HG02973 (cell line): ENCODE results near the gene EIF4E1B.
A peak's percentile ranks its signal among the peaks of the same experiment; 100 is the strongest.

Source experiments
- ATAC-seq: cut with Tn5 transposase; IDR thresholded peaks from one replicate; pipeline ENCODE4 v1.9.1; 2021; ENCODE audit warnings: moderate library complexity; ENCODE audit not compliant: unreplicated experiment

EIF4E1B gene

GRCh38 chr5:176662371-176663333 is 32.2 kb downstream of the EIF4E1B start:
- no peak for ATAC-seq

GRCh38 chr5:176663566-176663965 is 33.1 kb downstream of the EIF4E1B start:
- ATAC-seq = no peak

GRCh38 chr5:176664479-176664878 is 34.0 kb downstream of the EIF4E1B start:
- no peak for ATAC-seq

- ATAC-seq = no peak
Measured at GRCh38 chr5:176664886-176665285, 34.4 kb downstream of the EIF4E1B start.

GRCh38 chr5:176665517-176665916 is 35.0 kb downstream of the EIF4E1B start:
- no peak for ATAC-seq

- ATAC-seq = no peak
Measured at GRCh38 chr5:176667637-176668036, 37.2 kb downstream of the EIF4E1B start.

GRCh38 chr5:176670449-176670848 is 40.0 kb downstream of the EIF4E1B start:
- ATAC-seq = no peak

- no peak for ATAC-seq
Measured at GRCh38 chr5:176671399-176671798, 40.9 kb downstream of the EIF4E1B start.

GRCh38 chr5:176671890-176672747 is 41.6 kb downstream of the EIF4E1B start:
- ATAC-seq = no peak

GRCh38 chr5:176673651-176674583 is 43.4 kb downstream of the EIF4E1B start:
- ATAC-seq = no peak

GRCh38 chr5:176674799-176675198 is 44.3 kb downstream of the EIF4E1B start:
- ATAC-seq = no peak

- ATAC-seq = no peak
Measured at GRCh38 chr5:176675676-176676360, 45.3 kb downstream of the EIF4E1B start.

- ATAC-seq = peak; percentile 57
Measured at GRCh38 chr5:176676361-176676824, 45.9 kb downstream of the EIF4E1B start.

GRCh38 chr5:176677209-176677939 is 46.9 kb downstream of the EIF4E1B start:
- no peak for ATAC-seq

GRCh38 chr5:176678584-176678983 is 48.1 kb downstream of the EIF4E1B start:
- ATAC-seq = no peak

GRCh38 chr5:176679365-176680225 is 49.1 kb downstream of the EIF4E1B start:
- no peak for ATAC-seq

GRCh38 chr5:176680226-176680563 is 49.7 kb downstream of the EIF4E1B start:
- ATAC-seq = no peak

GRCh38 chr5:176682016-176682531 is 51.6 kb downstream of the EIF4E1B start:
- no peak for ATAC-seq
